Measurements from ENCODE around the gene ENSA.
A peak's percentile ranks its signal among the peaks of the same experiment; 100 is the strongest.
"Not testable (repeated sequence)": the region's sequence is repeated elsewhere in the genome, so short reads cannot be mapped to it uniquely, and the experiment has no call there.

Gene ENSA

GRCh38 chr1:150621497-150622302 is 7.7 kb downstream of the ENSA start:
- peak; percentile 95 for DNase-seq

DNA sequence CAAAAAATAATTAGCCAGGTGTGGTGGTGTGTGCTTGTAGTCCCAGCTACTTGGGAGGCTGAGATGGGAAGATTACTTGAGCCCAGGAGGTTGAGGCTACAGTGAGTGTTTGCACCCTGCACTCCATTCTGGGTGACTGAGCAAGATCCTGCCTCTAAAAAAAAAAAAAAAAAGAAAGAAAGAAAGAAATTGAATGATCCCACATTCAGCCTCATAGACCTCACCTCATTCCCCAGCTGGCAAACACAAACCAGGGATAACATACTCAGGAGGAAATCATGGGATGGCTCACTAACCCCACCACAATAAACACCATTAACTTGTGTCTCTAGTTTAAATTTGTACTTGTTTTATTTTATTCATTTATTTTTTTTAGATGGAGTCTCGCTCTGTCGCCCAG is 8.5 kb downstream of the ENSA start:
- no peak for DNase-seq

DNA sequence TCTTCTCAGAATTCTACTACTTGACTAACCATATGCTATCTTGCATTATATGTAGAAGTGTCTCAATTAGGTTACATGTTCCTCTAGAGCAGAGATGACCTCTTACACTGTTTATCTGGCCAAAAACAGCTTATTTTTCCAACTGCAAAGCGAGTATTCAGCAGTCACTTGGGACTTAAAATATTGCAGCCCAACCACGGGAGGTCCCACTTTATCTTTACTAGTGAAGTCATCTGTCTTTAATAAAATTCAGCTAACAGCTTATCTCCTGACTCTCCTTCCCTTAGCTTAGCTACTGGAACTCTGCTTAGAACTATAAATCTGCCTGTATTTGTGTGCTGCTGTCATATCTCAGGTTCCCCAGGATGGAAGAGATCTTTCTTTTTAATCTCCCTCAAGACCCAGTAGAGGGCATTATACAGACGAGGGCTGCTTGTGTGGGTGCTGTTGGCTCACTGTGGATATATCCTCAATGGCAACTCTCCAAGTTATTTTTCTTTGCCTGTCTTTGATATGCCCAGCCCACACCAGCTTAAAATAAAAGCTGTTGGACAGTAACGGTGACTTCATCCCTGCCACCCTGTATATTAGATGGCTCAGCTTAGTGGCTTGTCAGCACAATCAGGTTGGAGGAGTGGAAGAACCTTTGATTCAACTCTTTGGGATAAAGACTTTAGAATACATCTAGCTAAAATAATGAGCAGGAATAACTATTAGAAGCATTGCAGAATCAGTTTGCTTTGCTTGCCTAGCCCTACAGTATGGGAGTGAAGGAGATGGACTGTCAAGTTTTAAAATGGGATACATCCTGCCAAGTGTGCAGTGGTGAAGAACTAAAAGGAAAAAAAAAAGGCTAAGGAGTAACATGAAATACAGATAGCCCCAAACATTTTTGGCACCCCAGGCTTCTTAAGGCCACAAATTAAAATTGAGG is 9.6 kb downstream of the ENSA start:
- peak; percentile 97 for DNase-seq

DNA sequence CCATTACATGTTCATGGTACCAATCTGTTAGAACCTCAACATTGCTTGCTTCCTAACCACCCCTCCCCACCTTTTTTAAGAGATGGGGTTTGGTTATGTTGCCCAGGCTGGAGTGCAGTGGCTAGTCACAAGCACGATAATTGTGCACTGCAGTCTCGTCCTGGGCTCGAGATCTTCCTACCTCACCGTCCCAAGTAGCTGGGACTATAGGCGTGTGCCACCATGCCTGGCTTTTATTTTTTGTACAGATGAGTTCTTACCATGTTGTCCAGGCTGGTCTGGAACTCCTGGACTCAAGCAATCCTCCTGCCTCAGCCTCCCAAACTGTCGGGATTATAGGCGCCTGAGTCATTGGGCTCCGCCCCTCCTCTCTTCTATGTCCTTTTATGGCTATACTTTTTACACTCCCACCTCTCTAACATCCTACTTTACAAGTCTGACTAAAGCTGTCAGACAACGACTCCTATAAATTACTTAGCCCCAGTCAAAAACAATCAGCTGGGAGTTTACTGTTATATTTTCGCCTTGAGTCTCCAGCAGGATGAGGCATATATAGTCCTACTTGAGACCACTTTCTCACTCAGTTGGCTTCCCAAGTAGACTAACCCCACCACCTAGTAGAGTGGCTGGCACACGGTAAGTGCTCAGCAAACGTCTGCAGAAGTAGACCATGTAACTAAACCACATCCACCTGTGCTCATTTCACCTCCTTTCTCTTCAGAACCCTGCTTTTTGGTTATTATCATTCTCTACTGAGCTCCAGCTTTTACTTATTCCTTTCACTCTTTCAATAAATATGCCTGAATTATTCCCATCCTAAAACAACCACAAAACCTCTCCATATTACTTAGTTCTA is 13.8 kb downstream of the ENSA start:
- no peak for DNase-seq

- peak; percentile 93 for DNase-seq
These were observed 16.1 kb downstream of the ENSA start for GRCh38 chr1:150613061-150613920.

DNA sequence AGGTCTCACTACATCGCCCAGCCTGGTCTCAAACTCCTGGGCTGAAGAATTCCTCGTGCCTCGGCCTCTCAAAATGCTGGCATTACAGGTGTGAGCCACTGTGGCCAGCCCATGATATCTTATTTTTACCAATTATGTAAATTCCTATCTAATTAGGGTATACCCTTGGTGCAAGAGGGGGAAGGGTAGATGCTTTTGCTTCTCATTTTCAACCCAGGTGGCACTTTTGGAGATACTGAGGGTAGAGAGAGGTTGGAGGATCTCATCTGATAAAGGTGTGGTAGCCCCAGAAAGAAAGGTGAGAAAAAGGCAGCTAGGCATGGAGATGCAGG is 17.4 kb downstream of the ENSA start:
- no peak for DNase-seq

DNA sequence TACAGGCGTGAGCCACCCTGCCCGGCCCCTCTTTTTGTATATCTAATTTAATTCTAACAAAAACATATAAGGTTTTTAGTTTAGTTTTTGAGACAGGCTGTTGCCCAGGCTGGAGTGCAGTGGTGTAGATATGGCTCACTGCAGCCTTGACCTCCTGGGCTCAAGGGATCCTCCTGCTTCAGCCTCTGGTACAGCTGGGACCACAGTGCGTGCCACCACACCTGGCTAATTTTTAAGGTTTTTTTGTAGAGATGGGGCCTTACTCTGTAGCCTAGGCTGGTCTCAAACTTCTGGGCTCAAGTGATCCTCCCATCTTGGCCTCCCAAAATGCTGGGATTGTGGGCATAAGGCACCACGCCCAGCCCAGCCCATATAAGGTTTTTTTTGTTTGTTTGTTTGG is 18.8 kb downstream of the ENSA start:
- DNase-seq: no peak

- DNase-seq: no peak
These were observed 19.7 kb downstream of the ENSA start for GRCh38 chr1:150609732-150610131.

DNA sequence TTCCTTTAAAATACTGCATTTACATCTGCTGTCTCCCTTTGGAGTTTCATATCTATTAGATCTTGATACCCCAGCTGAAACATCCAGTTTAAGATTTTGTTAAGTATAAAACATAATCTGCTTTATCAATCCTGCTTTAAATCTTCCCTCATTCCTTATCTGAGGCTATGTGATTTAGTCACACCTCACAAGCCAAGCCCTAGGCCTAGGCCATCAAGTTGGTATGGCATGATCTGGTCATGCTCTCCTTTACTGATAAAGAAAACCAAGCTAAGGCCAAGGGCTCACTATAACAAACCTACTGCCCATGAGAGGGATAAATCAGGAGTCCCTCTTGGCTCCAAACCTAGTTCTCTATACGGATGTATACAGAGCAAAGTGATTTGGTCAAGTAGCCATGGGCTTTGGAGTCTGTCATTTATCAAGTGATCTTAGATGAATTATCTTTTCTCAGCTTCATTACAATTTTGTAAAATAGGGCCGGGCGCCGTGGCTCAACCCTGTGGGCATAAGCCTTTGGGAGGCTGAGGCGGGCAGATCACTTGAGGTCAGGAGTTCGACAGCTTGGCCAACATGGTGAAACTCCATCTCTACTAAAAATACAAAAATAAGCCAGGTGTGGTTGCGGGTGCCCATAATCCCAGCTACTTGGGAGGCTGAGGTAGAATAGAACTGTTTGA is 22.8 kb downstream of the ENSA start:
- no peak for DNase-seq

GRCh38 chr1:150605451-150605731 is 24.0 kb downstream of the ENSA start:
- not testable (repeated sequence) for DNase-seq

DNA sequence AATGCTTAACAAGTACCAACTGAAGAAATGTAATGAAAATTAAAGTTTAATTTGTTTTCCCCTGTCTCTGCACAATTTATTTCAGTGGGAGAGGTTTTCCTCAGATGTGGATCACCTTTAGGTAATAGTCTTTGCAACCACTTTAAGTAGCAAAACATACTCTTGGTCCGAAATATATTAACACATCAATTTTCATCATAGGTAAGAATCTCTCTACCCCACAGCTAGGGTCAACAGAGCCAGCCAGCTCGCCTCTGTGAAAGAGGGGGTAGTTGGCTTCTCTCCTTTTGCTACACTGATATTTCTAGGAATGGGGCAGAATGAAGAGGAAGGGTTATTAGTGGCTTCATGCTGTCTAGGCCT is 25.2 kb downstream of the ENSA start:
- no peak for DNase-seq

GRCh38 chr1:150603711-150604110 is 25.7 kb downstream of the ENSA start:
- no peak for DNase-seq

DNA sequence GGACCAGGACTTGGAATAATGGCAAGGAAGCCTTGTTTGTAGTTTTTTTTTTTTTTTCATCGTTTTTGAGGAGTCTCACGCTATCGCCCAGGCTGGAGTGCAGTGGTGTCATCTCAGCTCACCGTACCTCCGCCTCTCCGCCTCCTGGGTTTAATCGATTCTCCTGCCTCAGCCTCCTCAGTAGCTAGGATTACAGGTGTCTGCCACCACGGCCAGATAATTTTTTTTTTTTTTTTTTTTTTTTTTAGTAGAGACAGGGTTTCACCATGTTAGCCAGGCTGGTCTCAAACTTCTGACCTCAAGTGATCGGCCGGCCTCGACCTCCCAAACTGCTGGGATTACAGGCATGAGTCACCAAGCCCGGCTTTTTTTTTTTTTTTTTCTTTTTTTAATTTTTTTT is 27.0 kb downstream of the ENSA start:
- DNase-seq: not testable (repeated sequence)

DNA sequence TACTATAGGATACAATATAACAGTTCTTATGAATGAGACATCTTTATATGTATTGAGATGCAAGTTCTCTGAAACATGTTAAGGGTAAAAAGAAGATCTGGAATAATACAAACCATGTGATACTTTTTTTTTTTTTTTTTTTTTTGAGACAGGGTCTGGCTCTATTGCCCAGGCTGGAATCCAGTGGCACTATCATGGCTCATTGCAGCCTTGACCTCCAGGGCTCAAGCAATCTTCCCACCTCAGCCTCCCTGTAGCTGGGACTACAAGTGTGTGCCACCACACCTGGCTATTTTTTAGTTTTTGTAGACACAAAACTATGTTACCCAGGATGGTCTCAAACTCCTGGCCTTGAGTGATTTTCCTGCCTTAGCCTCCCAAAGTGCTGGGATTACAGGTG is 27.9 kb downstream of the ENSA start:
- DNase-seq: no peak

DNA sequence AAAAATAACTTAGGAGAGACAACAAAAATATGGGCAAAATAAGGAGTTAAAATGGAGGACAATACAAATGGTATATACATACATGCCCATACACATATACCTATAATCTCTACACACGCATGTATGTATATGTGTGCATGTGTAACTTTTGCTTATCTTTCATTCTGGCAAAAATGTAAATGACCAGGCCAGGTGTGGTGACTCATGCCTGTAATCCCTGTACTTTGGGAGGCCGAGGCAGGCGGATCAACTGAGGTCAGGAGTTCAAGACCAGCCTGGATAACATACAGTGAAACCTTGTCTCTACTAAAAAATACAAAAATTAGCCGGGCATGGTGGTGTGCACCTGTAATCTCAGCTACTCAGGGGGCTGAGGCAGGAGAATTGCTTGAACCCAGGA is 31.1 kb downstream of the ENSA start:
- not testable (repeated sequence) for DNase-seq

DNA sequence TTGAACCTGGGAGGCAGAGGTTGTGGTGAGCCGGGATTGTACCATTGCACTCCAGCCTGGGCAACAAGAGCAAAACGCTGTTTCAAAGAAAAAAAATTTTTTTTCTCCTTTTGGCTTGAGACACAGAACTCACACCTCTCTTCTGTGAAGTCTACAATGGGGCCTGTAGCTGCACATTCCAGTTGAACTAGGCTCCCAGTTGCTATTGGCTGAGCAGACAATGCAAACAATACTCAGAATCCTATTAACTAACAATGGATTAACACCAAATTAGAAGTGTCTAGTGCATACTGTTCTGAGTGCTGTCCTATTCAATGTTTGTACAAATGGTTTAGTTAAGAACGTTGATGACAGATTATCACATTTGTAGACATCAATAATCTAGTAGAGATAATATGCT is 32.4 kb downstream of the ENSA start:
- no peak for DNase-seq

DNA sequence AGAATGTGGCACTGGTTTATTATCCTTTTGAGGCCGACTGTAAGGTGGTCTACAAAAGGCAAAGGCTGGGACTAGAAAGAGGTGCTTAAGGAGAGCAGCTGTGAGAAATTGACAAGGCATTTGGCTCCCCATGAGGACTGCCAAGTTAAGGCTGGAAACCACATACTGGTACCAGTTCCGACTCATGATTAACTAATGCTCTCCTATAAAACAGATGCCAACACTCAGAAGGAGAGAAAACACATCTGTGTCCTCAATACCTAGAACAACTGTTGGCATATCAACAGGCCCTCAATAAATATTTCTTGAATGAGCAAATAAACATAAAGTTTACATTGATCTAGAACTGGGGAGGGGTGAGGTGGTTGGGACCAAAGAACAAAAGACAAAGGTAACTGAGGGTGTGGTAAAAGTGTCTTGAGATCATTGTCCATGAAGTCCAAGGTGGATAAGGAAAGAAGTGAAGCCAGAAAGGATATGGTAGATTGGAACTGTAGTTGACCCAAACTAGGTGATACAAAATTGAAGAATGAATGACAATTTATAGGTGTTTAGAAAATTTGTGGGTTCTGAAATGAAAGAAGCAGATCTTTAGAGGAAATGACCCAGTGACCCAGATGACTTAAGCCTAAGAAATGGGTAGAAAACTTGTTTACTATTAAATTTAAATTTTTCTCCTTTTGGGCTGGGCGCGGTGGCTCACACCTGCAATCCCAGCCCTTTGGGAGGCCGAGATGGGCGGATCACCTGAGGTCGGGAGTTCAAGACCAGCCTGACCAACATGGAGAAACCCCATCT is 33.1 kb downstream of the ENSA start:
- DNase-seq: peak; percentile 94

GRCh38 chr1:150582371-150582770 is 47.0 kb downstream of the ENSA start:
- no peak for DNase-seq

GRCh38 chr1:150581962-150582361 is 47.5 kb downstream of the ENSA start:
- DNase-seq: not testable (repeated sequence)

DNA sequence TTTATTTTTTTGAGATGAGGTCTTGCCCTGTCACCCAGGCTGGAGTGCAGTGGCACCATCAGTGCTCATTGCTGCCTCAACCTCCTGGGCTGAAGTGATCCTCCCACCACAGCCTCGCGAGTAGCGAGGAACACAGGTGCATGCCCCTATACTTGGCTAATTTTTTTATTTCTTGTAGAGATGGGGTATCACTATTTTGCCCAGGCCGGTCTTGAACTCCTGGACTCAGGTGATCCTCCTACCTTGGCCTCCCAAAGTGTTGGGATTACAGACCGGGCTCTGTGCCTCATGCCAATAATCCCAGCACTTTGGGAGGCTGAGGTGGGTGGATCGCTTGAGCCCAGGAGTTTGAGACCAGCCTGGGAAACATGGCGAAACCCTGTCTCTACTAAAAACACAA is 48.0 kb downstream of the ENSA start:
- not testable (repeated sequence) for DNase-seq

DNA sequence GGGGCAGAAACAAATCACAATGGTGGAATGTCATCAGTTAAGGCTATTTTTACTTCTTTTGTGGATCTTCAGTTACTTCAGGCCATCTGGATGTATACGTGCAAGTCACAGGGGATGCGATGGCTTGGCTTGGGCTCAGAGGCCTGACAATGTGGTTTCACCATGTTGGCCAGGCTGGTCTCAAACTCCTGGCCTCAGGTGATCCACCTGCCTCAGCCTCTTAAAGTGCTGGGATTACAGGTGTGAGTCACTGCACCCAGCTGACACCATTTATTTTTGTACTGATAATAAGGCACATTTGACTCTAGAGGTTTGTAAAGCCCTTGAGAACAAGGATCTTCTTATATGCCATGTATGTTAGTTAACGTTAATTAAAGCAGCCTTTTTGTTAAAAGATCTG is 48.4 kb downstream of the ENSA start:
- not testable (repeated sequence) for DNase-seq

Measured in DMS 273 treated with DMSO at 0.1 percent for 48 hours (cell line).